HT-29 (cell line): ENCODE measurements around the gene PSPN. TPM values are rescaled to one million over a fixed set of nuclear protein-coding genes. Genes with fewer than 3 reads are reported as not detected.
A peak's percentile ranks its signal among the peaks of the same experiment; 100 is the strongest.

Experiments used
- DNase-seq: peaks from one replicate; pipeline ENCODE4 v3.0.0-alpha.2; 2015; ENCODE audit warnings: low spot score
- total RNA-seq: library from RNA; depleted of rRNA; stranded (reverse); fragments of >200 nt; shearing (Covaris generic); gene quantifications from 2 replicates; pipeline ENCODE4 v1.2.3, GENCODE V29; 2014; rRNA removed

The PSPN gene, protein sequence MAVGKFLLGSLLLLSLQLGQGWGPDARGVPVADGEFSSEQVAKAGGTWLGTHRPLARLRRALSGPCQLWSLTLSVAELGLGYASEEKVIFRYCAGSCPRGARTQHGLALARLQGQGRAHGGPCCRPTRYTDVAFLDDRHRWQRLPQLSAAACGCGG
- total RNA-seq, result 0.28 and 0.47 TPM in 2 replicates

- no peak for DNase-seq
Observed at GRCh38 chr19:6375411-6376010, at the start of gene PSPN. PSPN (minus strand) TSS chr19:6375933; CDS start chr19:6375849, 84 bp downstream.

GRCh38 chr19:6424939-6425731 is 49.4 kb upstream of the PSPN start:
- DNase-seq, result peak; percentile 98

- DNase-seq, result no peak
Observed at GRCh38 chr19:6424195-6424938, 48.6 kb upstream of the PSPN start, which contains the start of gene KHSRP. KHSRP (minus strand) TSS chr19:6424811; CDS start chr19:6424701, 110 bp downstream.

DNA sequence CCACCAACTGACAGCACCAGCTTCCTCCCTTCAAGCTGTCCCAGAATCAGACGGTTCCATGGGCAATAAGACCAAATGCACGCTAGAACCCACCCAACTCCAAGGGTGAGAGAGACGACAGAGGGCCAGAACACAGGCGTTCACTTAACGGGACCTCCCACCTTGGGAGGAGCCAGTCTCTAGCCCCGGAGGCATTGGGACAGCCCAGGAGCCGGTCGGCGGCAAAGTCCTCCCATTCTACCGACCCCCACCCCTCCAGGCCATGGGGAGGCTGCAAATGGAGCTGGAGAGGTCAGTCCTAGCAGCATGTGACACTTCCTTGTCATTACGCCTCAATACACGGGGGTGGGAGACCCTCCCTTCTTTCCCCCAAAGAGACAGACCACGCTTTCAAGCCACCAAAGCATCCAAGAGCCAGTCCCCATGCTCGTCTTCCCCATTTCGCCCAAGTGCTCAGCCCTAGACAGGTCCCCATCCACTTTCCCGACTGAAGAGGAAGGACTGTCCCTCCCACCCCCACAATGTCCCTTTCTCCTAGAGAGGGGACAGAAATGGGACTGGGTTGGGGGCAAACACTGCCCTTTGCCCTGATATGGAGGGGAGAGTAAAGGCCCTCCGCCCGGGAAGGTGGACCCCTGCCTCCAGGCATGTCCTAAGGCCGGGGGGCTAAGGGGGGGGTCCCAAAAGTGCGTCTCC is 47.9 kb upstream of the PSPN start:
- peak; percentile 33 for DNase-seq

- DNase-seq, result no peak
Observed at GRCh38 chr19:6421075-6422014, 45.6 kb upstream of the PSPN start.

DNA sequence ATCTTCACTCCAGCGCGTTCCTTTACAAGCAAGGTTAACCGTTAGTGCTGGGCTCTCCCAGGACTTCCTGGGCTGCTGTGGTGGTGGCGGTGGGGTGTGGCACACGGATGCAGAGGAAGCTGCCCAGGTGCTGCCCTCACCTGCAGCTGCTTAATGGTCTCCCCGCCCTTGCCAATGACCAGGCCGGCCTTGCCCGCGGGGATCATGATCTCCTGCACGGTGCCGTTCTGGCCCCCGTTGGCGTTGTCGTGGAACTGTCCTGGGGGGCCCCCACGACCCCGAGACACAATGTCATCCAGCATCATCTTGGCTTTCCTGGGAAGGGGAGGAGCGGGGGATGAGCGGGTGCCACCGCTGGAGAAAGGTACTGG is 42.8 kb upstream of the PSPN start:
- no peak for DNase-seq

GRCh38 chr19:6417713-6418561 is 42.2 kb upstream of the PSPN start:
- peak; percentile 9 for DNase-seq

DNA sequence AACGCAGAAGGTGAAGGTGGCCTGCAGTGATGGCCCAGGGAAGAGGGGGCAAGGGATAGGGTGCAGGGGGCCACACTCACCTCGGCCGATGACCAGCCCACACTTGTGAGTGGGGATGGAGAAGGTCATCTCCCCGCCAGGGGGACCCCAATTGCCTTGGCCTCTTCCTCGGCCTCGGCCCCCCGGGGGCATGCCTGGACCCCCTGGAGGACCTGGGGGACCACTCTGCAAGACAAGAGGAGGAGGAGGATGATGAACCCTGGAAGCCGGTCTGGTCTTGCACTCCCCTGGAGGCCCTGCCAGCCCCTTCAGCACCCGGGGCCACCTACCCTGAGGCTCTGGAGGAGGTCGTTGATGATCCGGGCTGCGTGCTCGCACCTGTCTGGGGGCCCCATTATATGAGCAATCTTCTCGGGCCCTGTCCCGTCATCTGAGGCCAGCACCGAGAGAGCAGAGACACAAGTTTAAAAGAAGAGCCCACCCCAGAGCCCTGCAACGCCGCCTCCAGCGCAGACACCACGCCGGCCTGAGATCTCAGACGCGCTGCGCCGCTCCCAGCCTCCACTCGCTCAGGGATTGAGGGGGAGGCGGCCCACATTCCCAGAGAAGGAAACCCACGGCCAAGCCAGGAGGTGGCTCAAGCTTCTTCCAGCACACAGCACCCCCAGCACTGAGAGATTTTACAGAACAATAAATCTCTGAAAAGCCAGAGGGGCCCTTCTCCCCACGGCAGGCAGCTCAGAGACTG is 41.1 kb upstream of the PSPN start:
- no peak for DNase-seq

GRCh38 chr19:6415591-6416190 is 40.0 kb upstream of the PSPN start:
- no peak for DNase-seq

DNA sequence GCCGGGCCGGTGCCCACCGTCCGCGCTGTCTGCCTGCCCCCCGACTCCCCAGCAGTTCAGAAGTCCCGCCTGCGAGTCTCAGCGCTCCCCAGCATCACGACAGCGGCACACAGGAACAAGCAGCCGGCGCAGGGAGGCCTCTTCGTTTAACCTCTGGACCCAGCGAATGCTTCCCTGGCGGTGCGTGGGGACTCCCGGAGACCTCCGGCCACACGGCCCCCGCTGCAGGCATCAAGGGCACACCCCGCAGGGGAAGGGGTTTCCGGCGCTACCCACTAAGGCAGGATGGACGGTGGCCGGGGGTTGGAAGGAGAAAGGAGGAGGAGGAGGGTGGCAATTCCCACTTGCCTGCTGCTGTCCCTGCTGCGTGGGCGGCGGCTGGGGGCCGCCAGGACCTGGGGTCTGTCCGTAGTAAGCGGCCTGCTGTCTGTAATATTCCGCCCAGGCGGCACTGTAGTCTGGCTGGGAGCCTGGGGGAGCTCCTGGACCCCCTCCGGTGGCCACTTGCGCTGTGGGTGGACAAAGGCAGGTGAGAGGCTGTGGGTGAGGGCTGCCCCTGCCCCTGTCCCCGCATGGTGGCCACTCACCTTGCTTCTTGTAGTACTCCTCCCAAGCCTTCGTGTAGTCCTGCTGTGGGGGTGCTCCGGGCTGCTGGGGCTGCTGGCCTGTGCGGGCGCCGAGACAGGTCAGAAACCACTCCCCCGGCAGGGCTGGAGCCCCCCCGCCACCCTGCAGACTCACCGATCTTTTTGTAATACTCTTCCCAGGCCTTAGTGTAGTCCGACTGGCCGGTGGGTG is 39.3 kb upstream of the PSPN start:
- no peak for DNase-seq

DNA sequence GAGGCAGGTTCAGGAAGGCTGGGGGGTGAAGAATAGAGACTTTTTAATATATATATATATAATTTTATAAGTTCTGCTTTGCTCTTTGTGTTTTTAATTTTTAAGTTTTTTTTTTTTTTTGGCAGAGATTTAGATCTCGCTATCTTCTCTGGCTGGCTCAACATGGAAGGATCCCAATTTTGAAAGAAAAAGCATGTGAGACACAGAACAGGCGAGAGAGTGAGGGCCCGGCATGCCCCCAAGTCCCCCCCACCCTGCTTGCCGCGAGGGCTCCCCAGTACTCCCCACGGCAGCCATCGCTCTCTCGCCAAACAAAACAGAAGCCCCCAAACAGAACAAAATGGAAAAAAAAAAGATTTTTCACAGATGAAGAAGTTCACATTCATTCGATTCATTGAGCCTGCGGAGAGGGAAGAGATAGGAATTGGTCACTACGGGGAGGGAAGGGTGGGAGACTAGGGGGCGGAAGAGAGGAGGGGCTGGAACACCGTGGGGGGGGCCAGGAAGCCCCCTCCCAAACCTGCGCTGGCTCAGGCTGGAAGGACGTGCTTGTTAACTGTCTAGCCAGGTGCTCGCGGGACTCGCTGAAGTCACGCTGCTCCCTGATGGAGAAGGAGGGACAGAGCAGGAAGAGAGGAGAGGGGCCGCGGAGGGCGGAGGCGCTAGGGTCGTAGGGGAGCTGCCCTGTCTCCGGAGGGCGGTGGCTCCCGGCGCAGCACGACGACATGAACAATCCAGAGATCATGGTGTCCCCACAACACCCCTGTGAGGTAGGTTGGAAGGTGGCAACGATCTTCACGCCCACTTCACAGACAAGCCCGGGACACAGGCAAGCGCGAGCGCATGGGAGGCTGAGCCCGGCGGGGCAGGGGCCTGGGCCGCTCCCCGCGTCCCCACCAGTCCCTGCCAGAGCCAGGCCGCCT is 38.2 kb upstream of the PSPN start:
- no peak for DNase-seq

DNA sequence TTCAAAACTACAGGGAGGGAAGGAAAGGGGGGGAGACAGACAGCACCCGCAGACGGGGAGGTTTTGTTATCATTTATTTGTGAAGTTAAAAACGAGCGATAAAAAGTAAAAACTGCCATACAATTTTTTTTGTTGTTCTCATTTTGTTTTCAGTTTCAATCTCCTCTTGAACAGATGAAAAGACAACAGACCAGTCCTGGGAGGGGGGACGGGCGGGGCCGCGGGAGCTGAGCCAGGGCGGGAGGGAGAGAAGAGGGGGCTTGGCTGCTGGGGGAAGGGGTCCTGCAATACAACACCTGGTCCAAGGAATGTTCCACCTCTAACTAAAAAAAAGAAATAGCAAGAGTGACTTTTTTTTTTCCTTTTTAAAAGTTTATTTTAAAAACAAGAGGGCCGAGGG is 37.6 kb upstream of the PSPN start:
- DNase-seq, result no peak

DNA sequence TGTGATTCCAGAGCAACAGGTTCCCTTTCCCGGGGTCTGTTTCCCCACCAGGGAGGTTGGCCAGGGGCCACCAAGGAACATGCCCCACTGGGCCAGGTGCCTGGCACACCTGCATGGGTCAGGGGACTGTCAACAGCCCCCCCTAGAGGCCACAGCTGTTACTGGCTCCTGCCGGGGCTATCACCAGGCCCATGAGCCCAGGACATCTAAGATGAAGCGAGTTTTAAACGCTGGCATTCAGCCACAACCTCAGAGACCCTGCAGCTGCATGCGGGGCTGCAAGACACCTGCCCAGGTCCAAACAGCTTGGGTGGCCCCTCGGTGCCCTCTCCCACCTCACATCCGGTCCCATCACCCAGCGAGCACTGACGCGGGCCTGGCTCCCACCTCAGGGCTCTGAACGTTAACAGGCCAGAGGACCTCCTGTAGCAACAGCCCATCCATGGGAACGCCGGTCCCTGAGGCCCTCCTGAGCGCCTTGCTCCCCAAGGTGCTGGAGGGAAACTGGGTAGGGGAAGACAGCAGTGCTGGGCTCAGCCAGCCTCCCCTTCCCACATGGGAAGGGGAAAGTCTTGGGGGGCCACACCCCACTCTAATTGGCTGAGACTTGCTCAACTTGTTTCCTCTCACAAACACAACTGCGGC is 36.8 kb upstream of the PSPN start:
- peak; percentile 36 for DNase-seq

GRCh38 chr19:6412061-6412446 is 36.3 kb upstream of the PSPN start:
- no peak for DNase-seq

DNA sequence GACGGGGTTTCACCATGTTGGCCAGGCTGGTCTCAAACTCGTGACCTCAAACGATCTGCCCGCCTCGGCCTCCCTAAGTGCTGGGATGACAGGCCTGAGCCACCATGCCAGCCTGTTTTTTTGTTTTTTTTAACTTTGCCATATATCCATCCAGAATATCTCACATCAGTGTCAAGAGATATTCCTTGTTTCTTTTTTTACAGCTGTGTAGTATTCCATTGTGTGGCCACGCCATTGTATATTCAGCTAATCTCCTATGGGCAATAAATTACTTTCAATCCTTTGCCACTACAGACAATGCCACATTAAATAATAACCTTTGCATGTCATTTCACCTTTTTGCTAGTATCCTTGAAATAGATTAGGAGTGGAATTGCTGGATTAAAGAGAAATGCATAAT is 33.6 kb upstream of the PSPN start:
- DNase-seq, result no peak

- DNase-seq, result no peak
Observed at GRCh38 chr19:6406401-6406800, 30.7 kb upstream of the PSPN start.
